Caco-2 (cell line): ENCODE results near the gene RTN3. TPM values are rescaled to one million over a fixed set of nuclear protein-coding genes. Genes with fewer than 3 reads are reported as not detected.

Experiments
- BruUV-seq: library from RNA; stranded (reverse); fragments of 400-500 nt; replicated peaks from 2 replicates; lab custom pipeline; 2021; lab: Mats Ljungman, UMichigan
- CTCF ChIA-PET: fragments of 300-600 bp; sonication (Branson Sonifier 250); formaldehyde crosslinking; loops from one replicate; lab custom pipeline; 2022; ENCODE audit warnings: antibody characterized with exemption; lab: Charles Lee
- POLR2A ChIA-PET: fragments of 300-600 bp; sonication (Branson Sonifier 250); formaldehyde crosslinking; loops from one replicate; lab custom pipeline; 2022; ENCODE audit warnings: antibody characterized with exemption; lab: Charles Lee
- DNase-seq, 2 experiments: peaks; one replicate each; pipeline versions ENCODE4 v3.0.0 to v3.0.0-alpha.2; 2020 to 2022
- H3K27me3 ChIP-seq: replicated peaks from 2 replicates; pipeline ENCODE4 v1.6.0; 2011; ENCODE audit warnings: low read length; ENCODE audit not compliant: control insufficient read depth, insufficient read depth
- H3K36me3 ChIP-seq: 2 replicates; pipeline ENCODE4 v1.5.1; 2011; ENCODE audit warnings: low read length; ENCODE audit not compliant: control insufficient read depth, insufficient read depth
- H3K4me1 ChIP-seq: fragments of 250-450 bp; sonication (Bioruptor Pico); 2 replicates; pipeline ENCODE4 v1.5.1; 2020; ENCODE audit warnings: mild to moderate bottlenecking
- H3K4me3 ChIP-seq: 2 replicates; pipeline ENCODE4 v1.5.1; 2011; ENCODE audit warnings: low read depth, mild to moderate bottlenecking, control low read depth, low read length
- H3K9me3 ChIP-seq: fragments of 250-450 bp; sonication (Bioruptor Pico); 2 replicates; pipeline ENCODE4 v1.5.1; 2020; ENCODE audit warnings: mild to moderate bottlenecking, moderate library complexity
- H3K27ac Mint-ChIP-seq: one replicate; pipeline ENCODE4 v1.8.0; 2022; ENCODE audit warnings: mixed read lengths; ENCODE audit not compliant: unreplicated experiment
- H3K27me3 Mint-ChIP-seq: one replicate; pipeline ENCODE4 v1.8.0; 2022; ENCODE audit warnings: mixed read lengths; ENCODE audit not compliant: insufficient read depth, unreplicated experiment
- H3K36me3 Mint-ChIP-seq: one replicate; pipeline ENCODE4 v1.8.0; 2022; ENCODE audit warnings: mild to moderate bottlenecking, mixed read lengths; ENCODE audit not compliant: insufficient read depth, unreplicated experiment
- H3K4me1 Mint-ChIP-seq: one replicate; pipeline ENCODE4 v1.8.0; 2022; ENCODE audit warnings: low read depth, mixed read lengths; ENCODE audit not compliant: unreplicated experiment
- H3K4me3 Mint-ChIP-seq: one replicate; pipeline ENCODE4 v1.8.0; 2022; ENCODE audit warnings: mild to moderate bottlenecking, moderate library complexity, mixed read lengths; ENCODE audit not compliant: unreplicated experiment
- H3K9me3 Mint-ChIP-seq: one replicate; pipeline ENCODE4 v1.8.0; 2022; ENCODE audit warnings: mixed read lengths; ENCODE audit not compliant: unreplicated experiment
- intact Hi-C: fragments of 100-400 bp; cut with micrococcal nuclease; formaldehyde crosslinking; loops from one replicate; pipeline ENCODE4 v1.10.0; 2022; ENCODE audit not compliant: unreplicated experiment
- total RNA-seq: library from RNA; stranded (reverse); gene quantifications from 2 replicates; pipeline ENCODE4 v1.2.3, GENCODE V29; 2022
- TF ChIP-seq, protein P1 (sequence below), 2 experiments: fragments of 200-600 bp in 1 of 2; IDR thresholded peaks; 1 replicate in 1 of 2; 2 replicates in 1 of 2; pipeline versions ENCODE4 v1.5.1 to v1.8.0; 2011 to 2022; ENCODE audit warnings: antibody characterized with exemption in 1 of 2, control low read depth in 1 of 2, inconsistent platforms in 1 of 2, low read depth in 1 of 2, low read length in 1 of 2, mild to moderate bottlenecking in 1 of 2, moderate library complexity in 1 of 2; ENCODE audit not compliant: insufficient read depth in 1 of 2, severe bottlenecking in 1 of 2, unreplicated experiment in 1 of 2

Gene RTN3
- total RNA-seq, 1 experiment from 2014 or later = 179 TPM

DNA sequence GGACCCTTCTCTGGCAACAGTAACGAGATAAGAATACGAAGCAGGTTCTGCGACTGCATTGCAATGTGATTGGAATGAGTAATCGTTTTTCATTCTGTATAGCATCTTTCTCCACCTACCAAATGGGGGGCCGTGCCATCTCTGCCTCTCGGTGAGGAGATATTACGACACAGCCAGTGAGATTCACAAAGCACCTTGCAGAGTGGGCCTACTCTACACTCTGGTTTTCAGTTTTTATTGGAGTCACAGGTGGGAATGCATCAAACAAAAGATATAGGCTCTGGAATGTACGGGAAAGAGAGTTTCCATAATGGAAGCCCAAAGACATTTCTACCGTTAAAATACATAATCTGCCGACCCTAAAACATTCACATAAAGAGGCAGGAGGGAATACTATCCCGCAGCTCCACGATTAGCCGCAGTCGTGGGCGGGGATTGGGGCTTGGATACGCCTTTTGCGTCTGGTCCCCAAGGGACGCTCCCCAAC lies 423 bp upstream of the RTN3 start:
- H3K36me3 ChIP-seq = no peaks in the 10 kb centered on the region
- Mint-ChIP-seq H3K27me3 (no peaks in the 10 kb centered on the region), H3K9me3 (no peaks in the 10 kb centered on the region), H3K4me3 (peak overlapping the region; percentile 85), H3K27ac (peak overlapping the region; percentile 68), H3K4me1 (peaks cover 12% of the 10 kb centered on the region), H3K36me3 (peaks cover 20% of the 10 kb centered on the region)
- peak in 1 of 2 experiments; percentile 49 for DNase-seq
- H3K4me1 ChIP-seq = peaks cover 5% of the 10 kb centered on the region
- no peaks in the 10 kb centered on the region for H3K9me3 ChIP-seq
- POLR2A ChIA-PET = interaction anchor here (0.5 to 2.9 kb wide), 7 partner anchors 8 to 294 kb away, joined by 3 to 32 read pairs (median 3); partner anchors contain the start of genes ATL3 and COX8A
- intact Hi-C loops = loop anchor here (1.0 kb wide), 2 partner anchors 10 to 29 kb away; partner anchors contain the start of gene ATL3
- CTCF ChIA-PET = interaction anchor here (0.6 to 3.0 kb wide), 3 partner anchors 9 to 780 kb away, joined by 3 to 15 read pairs (median 12); partner anchors contain the start of gene ATL3
- no peaks in the 10 kb centered on the region for H3K27me3 ChIP-seq
- TF ChIP-seq, protein P1, sequence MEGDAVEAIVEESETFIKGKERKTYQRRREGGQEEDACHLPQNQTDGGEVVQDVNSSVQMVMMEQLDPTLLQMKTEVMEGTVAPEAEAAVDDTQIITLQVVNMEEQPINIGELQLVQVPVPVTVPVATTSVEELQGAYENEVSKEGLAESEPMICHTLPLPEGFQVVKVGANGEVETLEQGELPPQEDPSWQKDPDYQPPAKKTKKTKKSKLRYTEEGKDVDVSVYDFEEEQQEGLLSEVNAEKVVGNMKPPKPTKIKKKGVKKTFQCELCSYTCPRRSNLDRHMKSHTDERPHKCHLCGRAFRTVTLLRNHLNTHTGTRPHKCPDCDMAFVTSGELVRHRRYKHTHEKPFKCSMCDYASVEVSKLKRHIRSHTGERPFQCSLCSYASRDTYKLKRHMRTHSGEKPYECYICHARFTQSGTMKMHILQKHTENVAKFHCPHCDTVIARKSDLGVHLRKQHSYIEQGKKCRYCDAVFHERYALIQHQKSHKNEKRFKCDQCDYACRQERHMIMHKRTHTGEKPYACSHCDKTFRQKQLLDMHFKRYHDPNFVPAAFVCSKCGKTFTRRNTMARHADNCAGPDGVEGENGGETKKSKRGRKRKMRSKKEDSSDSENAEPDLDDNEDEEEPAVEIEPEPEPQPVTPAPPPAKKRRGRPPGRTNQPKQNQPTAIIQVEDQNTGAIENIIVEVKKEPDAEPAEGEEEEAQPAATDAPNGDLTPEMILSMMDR (IDR thresholded peaks at IDR 0.05; ENCODE audit: insufficient read depth in 1 of 2, low read depth in 1 of 2, low read length in 1 of 2, severe bottlenecking in 1 of 2, unreplicated experiment in 1 of 2) = no peak
- H3K4me3 ChIP-seq = peak overlapping the region; percentile 91
- no TSS peak for BruUV-seq

DNA sequence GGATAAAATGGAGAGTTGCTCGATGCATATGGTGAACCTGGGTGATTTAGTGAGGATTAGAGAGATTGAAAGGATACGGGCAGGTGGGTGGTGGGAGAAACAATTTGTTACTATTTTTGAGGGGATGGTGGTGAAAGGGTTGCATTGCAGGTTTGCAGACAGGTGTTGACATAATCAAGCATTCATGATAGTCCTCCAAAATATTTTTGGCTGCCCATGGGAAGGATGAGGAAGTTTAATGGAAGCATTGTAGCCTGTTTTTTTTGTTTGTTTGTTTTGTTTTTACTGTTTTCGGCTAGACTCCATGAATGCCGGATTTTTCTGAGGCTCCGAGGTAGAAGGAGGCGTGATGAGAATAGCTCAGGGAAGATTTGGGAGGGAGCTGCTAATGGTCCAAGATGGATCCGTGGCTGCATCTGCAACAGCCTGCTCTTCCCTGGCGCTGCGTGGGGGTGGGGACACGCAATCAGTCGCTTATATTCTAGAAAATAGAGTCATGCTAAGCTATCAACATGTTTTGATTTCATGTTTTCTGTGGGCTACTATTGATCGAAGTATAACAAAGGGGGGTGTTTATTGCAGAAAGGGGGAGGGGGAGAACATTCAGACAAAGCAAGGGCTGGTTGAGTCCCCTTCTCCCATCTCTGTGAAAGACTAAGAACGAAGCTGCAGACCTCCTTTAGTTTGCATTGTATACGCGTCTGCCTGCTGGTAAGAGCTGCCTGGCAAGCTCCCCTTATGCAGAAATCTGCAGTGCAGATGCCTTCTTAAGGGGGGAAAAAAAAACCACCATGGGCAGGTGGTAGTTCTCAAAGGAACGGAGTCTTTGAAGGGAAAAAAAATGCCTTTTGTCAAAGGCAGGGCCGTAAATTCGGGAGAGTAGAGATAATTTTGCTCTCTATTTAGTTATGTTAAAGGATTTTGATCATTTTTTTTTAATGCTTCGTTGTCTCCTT lies 1.0 kb downstream of the RTN3 start:
- ChIA-PET POLR2A (interaction anchor here (0.5 to 2.9 kb wide), 8 partner anchors 9 to 1124 kb away, joined by 3 to 32 read pairs (median 4); partner anchors contain the start of genes ATL3 and COX8A), CTCF (interaction anchor here (0.6 to 3.0 kb wide), 6 partner anchors 9 to 602 kb away, joined by 3 to 15 read pairs (median 6); partner anchors contain the start of gene ATL3)
- peaks cover 25% of the 10 kb centered on the region for H3K36me3 Mint-ChIP-seq
- intact Hi-C loops = no loop called here
- H3K4me1 Mint-ChIP-seq = peaks cover 12% of the 10 kb centered on the region
- Histone ChIP-seq H3K4me1 (peaks cover 5% of the 10 kb centered on the region), H3K36me3 (no peaks in the 10 kb centered on the region), H3K27me3 (no peaks in the 10 kb centered on the region), H3K9me3 (no peaks in the 10 kb centered on the region), H3K4me3 (peak overlapping the region; percentile 91)
- BruUV-seq = TSS peak; percentile 56
- H3K9me3 Mint-ChIP-seq = no peaks in the 10 kb centered on the region
- H3K4me3 Mint-ChIP-seq = peak overlapping the region; percentile 85
- TF ChIP-seq, protein P1 (IDR thresholded peaks at IDR 0.05; ENCODE audit: insufficient read depth in 1 of 2, low read depth in 1 of 2, low read length in 1 of 2, severe bottlenecking in 1 of 2, unreplicated experiment in 1 of 2) = peak; percentile 25 to 27
- DNase-seq = no peak
- H3K27me3 Mint-ChIP-seq = no peaks in the 10 kb centered on the region
- peak overlapping the region; percentile 68 for H3K27ac Mint-ChIP-seq
